Endothelial cell of umbilical vein (primary cell): ENCODE data around the gene CCDC69. TPM values are rescaled to one million over a fixed set of nuclear protein-coding genes. Genes with fewer than 3 reads are reported as not detected.

Experiments
- BruUV-seq: library from RNA; stranded (reverse); fragments of 400-500 nt; replicated peaks from 2 replicates; lab custom pipeline; 2021; lab: Mats Ljungman, UMichigan
- CTCF ChIA-PET: fragments of 300-600, 350-600 bp; sonication (Branson Sonifier 250); formaldehyde crosslinking; loops from one replicate; lab custom pipeline; 2021; ENCODE audit warnings: antibody characterized with exemption, inconsistent platforms; lab: Charles Lee
- POLR2A ChIA-PET: fragments of 300-600, 350-600 bp; sonication (Branson Sonifier 250); formaldehyde crosslinking; loops from one replicate; lab custom pipeline; 2021; ENCODE audit warnings: antibody characterized with exemption, inconsistent platforms; lab: Charles Lee
- DNase-seq: peaks from one replicate; pipeline ENCODE4 v3.0.0-alpha.2; 2011; ENCODE audit warnings: low read depth, low spot score
- FAIRE-seq: peaks from 2 replicates; lab custom pipeline; 2011; peaks lifted over from hg19 to GRCh38; lab: Jason Lieb, UNC
- H2AFZ ChIP-seq: 2 replicates; pipeline ENCODE4 v1.6.0; 2012; ENCODE audit warnings: low read depth, low read length, control low read depth, inconsistent platforms
- H3K27ac ChIP-seq: 2 replicates; pipeline ENCODE4 v1.5.1; 2011; ENCODE audit warnings: low read depth, mild to moderate bottlenecking, control low read depth, low read length, moderate library complexity; ENCODE audit not compliant: insufficient read depth
- H3K27me3 ChIP-seq, 2 experiments: 2 replicates each; pipeline versions ENCODE4 v1.6.0 to v1.6.1; 2011; ENCODE audit warnings: low read length in 2 of 2, mixed read lengths in 1 of 2; ENCODE audit not compliant: control insufficient read depth in 2 of 2, insufficient read depth in 2 of 2
- H3K36me3 ChIP-seq, 2 experiments: 2 replicates in 1 of 2; 3 replicates in 1 of 2; pipeline ENCODE4 v1.5.1; 2011; ENCODE audit warnings: low read length in 2 of 2, mild to moderate bottlenecking in 1 of 2, moderate library complexity in 1 of 2; ENCODE audit not compliant: control insufficient read depth in 2 of 2, insufficient read depth in 2 of 2; ENCODE audit errors: extremely low read depth in 1 of 2
- H3K4me1 ChIP-seq: 3 replicates; pipeline ENCODE4 v1.5.1; 2011; ENCODE audit warnings: mild to moderate bottlenecking, low read length; ENCODE audit not compliant: control insufficient read depth, insufficient read depth; ENCODE audit errors: extremely low read depth
- H3K4me2 ChIP-seq: 2 replicates; pipeline ENCODE4 v1.6.1; 2011; ENCODE audit warnings: low read length, control low read depth, mixed read lengths; ENCODE audit not compliant: insufficient read depth
- H3K4me3 ChIP-seq, 3 experiments: fragments of 200-600 bp in 1 of 3; sonication (generic), shearing (Covaris generic) in 1 of 3; replicated peaks in 1 of 3; 2 replicates each; pipeline ENCODE4 v1.5.1; 2011 to 2016; ENCODE audit warnings: control low read depth in 3 of 3, low read length in 3 of 3, mild to moderate bottlenecking in 2 of 3, inconsistent platforms in 1 of 3, low read depth in 1 of 3, moderate library complexity in 1 of 3; ENCODE audit not compliant: insufficient read depth in 1 of 3
- H3K79me2 ChIP-seq: 2 replicates; pipeline ENCODE4 v1.6.0; 2012; ENCODE audit warnings: low read length, inconsistent platforms; ENCODE audit not compliant: control insufficient read depth, insufficient read depth
- H3K9ac ChIP-seq: replicated peaks from 2 replicates; pipeline ENCODE3; 2011; ENCODE audit warnings: low read length, control low read depth; ENCODE audit not compliant: insufficient read depth; ENCODE audit errors: extremely low read depth
- H3K9me1 ChIP-seq: replicated peaks from 3 replicates; pipeline ENCODE4 v1.6.0; 2011; ENCODE audit warnings: mild to moderate bottlenecking, low read length; ENCODE audit not compliant: control insufficient read depth, insufficient read depth; ENCODE audit errors: extremely low read depth
- H3K9me3 ChIP-seq: replicated peaks from 2 replicates; pipeline ENCODE4 v1.5.1; 2012; ENCODE audit warnings: low read length, inconsistent platforms; ENCODE audit not compliant: control insufficient read depth, insufficient read depth
- H4K20me1 ChIP-seq: replicated peaks from 2 replicates; pipeline ENCODE3; 2011; ENCODE audit warnings: mild to moderate bottlenecking, low read length; ENCODE audit not compliant: control insufficient read depth, insufficient read depth; ENCODE audit errors: extremely low read depth
- EZH2 ChIP-seq: IDR thresholded peaks from 2 replicates; pipeline ENCODE4 v1.6.1; 2012; ENCODE audit warnings: borderline replicate concordance, low read depth, mild to moderate bottlenecking, moderate library complexity, low read length, inconsistent platforms; ENCODE audit not compliant: severe bottlenecking
- FOS ChIP-seq: IDR thresholded peaks from 2 replicates; pipeline ENCODE4 v1.6.1; 2011; ENCODE audit warnings: mild to moderate bottlenecking, low read length, moderate library complexity, borderline replicate concordance; ENCODE audit not compliant: insufficient read depth
- GATA2 ChIP-seq: IDR thresholded peaks from 2 replicates; pipeline ENCODE4 v1.7.0; 2011; ENCODE audit warnings: low read depth, mild to moderate bottlenecking, moderate library complexity, mixed read lengths, low read length; ENCODE audit not compliant: insufficient read length, insufficient read depth
- JUN ChIP-seq: IDR thresholded peaks from 2 replicates; pipeline ENCODE4 v1.6.1; 2011; ENCODE audit warnings: borderline replicate concordance, low read depth; ENCODE audit not compliant: insufficient read length, insufficient read depth
- MYC ChIP-seq: IDR thresholded peaks from one replicate; pipeline ENCODE4 v1.6.1; 2011; ENCODE audit warnings: mild to moderate bottlenecking, low read depth, low read length
- POLR2A ChIP-seq: IDR thresholded peaks from 2 replicates; pipeline ENCODE4 v1.6.1; 2012; ENCODE audit warnings: low read depth, mild to moderate bottlenecking, control low read depth, low read length
- POLR2AphosphoS5 ChIP-seq: IDR thresholded peaks from 2 replicates; pipeline ENCODE4 v1.6.1; 2012; ENCODE audit warnings: low read depth, mild to moderate bottlenecking, control low read depth, low read length, moderate library complexity; ENCODE audit not compliant: insufficient read depth
- dilution Hi-C: fragments of 300-500 bp; cut with MboI; formaldehyde crosslinking; loops from one replicate; pipeline ENCODE4 v1.15.0; 2019; ENCODE audit warnings: low sequenced_read_pairs; ENCODE audit not compliant: extremely low pct_ligation_motif_present
- intact Hi-C: fragments of 100-400 bp; cut with micrococcal nuclease; formaldehyde crosslinking; loops from one replicate; pipeline ENCODE4 v1.10.0; 2022
- polyA plus RNA-seq, 4 experiments: library from polyadenylated mRNA; depleted of rRNA in 3 of 4; stranded (reverse) in 3 of 4; unstranded in 1 of 4; fragments of >200 nt; gene quantifications; 2 replicates each; pipeline versions ENCODE4 v1.2.1 to v1.2.3, GENCODE V29; 2011 to 2012; ENCODE audit warnings: missing spikeins in 1 of 4
- total RNA-seq: library from RNA; stranded (reverse); gene quantifications from 2 replicates; pipeline ENCODE4 v1.2.3, GENCODE V29; 2021
- TF ChIP-seq, protein P1 (sequence below): IDR thresholded peaks from 2 replicates; pipeline ENCODE4 v1.6.1; 2011; ENCODE audit not compliant: insufficient read depth, insufficient read length
- TF ChIP-seq, protein P2 (sequence below), 2 donors: IDR thresholded peaks; 1 replicate in 1 of 2; 2 replicates in 1 of 2; pipeline ENCODE4 v1.5.1; 2011; ENCODE audit warnings: low read length in 2 of 2, mild to moderate bottlenecking in 2 of 2, moderate library complexity in 2 of 2, control low read depth in 1 of 2, inconsistent platforms in 1 of 2, low read depth in 1 of 2; ENCODE audit not compliant: insufficient read depth in 1 of 2; ENCODE audit errors: extremely low read depth in 1 of 2

The CCDC69 gene
- total and polyA plus RNA-seq, 2 donors (not counting 3 experiments of a cell fraction or from before 2014, with no cell fraction given): 4.1 to 4.5 TPM

DNA sequence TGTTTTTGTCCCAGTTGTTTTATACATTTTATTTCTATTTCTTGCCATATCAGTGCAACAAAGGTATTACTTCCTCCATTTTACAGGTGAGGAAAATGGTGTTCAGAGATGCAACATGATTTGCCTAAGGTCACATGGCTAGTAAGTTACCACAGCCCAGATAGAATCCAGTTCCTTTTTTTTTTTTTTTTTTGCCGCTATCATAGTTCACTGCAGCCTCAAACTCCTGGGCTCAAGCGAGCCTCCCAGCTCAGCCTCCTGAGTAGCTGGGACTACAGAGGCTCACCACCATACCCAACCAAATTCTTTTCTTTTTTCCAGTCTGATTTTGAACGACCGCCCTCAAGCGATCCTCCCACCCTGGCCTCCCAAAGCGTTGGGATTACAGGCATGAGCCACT is 480 bp upstream of the CCDC69 start:
- no TSS peak for BruUV-seq
- dilution Hi-C loops (no loop called here), intact Hi-C loops (loop anchor here (1.0 kb wide), 1 partner anchor 28 kb away; no protein-coding TSS in a partner anchor)
- H3K9me1 ChIP-seq: no peaks in the 10 kb centered on the region
- no peak overlapping the region for H3K9ac ChIP-seq
- no peak for TF ChIP-seq POLR2AphosphoS5
- TF ChIP-seq MYC: no peak
- TF ChIP-seq POLR2A: no peak
- TF ChIP-seq JUN: no peak
- no peak for TF ChIP-seq EZH2
- TF ChIP-seq, protein P1, sequence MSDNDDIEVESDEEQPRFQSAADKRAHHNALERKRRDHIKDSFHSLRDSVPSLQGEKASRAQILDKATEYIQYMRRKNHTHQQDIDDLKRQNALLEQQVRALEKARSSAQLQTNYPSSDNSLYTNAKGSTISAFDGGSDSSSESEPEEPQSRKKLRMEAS: no peak
- TF ChIP-seq FOS: no peak
- TF ChIP-seq, protein P2, sequence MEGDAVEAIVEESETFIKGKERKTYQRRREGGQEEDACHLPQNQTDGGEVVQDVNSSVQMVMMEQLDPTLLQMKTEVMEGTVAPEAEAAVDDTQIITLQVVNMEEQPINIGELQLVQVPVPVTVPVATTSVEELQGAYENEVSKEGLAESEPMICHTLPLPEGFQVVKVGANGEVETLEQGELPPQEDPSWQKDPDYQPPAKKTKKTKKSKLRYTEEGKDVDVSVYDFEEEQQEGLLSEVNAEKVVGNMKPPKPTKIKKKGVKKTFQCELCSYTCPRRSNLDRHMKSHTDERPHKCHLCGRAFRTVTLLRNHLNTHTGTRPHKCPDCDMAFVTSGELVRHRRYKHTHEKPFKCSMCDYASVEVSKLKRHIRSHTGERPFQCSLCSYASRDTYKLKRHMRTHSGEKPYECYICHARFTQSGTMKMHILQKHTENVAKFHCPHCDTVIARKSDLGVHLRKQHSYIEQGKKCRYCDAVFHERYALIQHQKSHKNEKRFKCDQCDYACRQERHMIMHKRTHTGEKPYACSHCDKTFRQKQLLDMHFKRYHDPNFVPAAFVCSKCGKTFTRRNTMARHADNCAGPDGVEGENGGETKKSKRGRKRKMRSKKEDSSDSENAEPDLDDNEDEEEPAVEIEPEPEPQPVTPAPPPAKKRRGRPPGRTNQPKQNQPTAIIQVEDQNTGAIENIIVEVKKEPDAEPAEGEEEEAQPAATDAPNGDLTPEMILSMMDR (IDR thresholded peaks at IDR 0.05; ENCODE audit: extremely low read depth in 1 of 2, insufficient read depth in 1 of 2, low read depth in 1 of 2, low read length in 2 of 2): no peak
- no peak for TF ChIP-seq GATA2
- no peak for DNase-seq
- H3K9me3 ChIP-seq: no peaks in the 10 kb centered on the region
- no peaks in the 10 kb centered on the region for H3K27me3 ChIP-seq
- ChIA-PET POLR2A (interaction anchor here (1.0 to 1.6 kb wide), 2 partner anchors 12 to 28 kb away, joined by 3 to 4 read pairs; partner anchors contain the start of gene GM2A), CTCF (interaction anchor here (1.0 to 4.1 kb wide), 12 partner anchors 10 to 223 kb away, joined by 3 to 32 read pairs (median 5); partner anchors contain the start of genes ANXA6 and SLC36A1)
- peaks cover 6% of the 10 kb centered on the region for H3K4me1 ChIP-seq
- H3K79me2 ChIP-seq: no peaks in the 10 kb centered on the region
- H3K36me3 ChIP-seq: no peaks in the 10 kb centered on the region
- peak overlapping the region; percentile 94 for H2AFZ ChIP-seq
- H3K27ac ChIP-seq: no peak overlapping the region
- peak overlapping the region; percentile 83 for H3K4me2 ChIP-seq
- H4K20me1 ChIP-seq: no peaks in the 10 kb centered on the region
- no peak overlapping the region for H3K4me3 ChIP-seq
- FAIRE-seq: no peak
